ENCODE measurements around the gene EGFR.

The EGFR gene

GRCh38 chr7:55060636-55061022 is 41.8 kb downstream of the EGFR start:
- DNase-seq (ENCODE audit: extremely low read depth in 1 of 2, low read depth in 1 of 2), result no peak

- no peak for DNase-seq (ENCODE audit: extremely low read depth in 1 of 2, low read depth in 1 of 2)
Measured at GRCh38 chr7:55061726-55062499, 43.1 kb downstream of the EGFR start.

- DNase-seq (ENCODE audit: extremely low read depth in 1 of 2, low read depth in 1 of 2), result no peak
Measured at GRCh38 chr7:55063061-55063460, 44.2 kb downstream of the EGFR start.

- no peak for DNase-seq (ENCODE audit: extremely low read depth in 1 of 2, low read depth in 1 of 2)
Measured at GRCh38 chr7:55063633-55064032, 44.8 kb downstream of the EGFR start.

- no peak for DNase-seq (ENCODE audit: extremely low read depth in 1 of 2, low read depth in 1 of 2)
Measured at GRCh38 chr7:55065079-55065478, 46.3 kb downstream of the EGFR start.

GRCh38 chr7:55065511-55066229 is 46.9 kb downstream of the EGFR start:
- DNase-seq (ENCODE audit: extremely low read depth in 1 of 2, low read depth in 1 of 2), result no peak

- DNase-seq (ENCODE audit: extremely low read depth in 1 of 2, low read depth in 1 of 2), result no peak
Measured at GRCh38 chr7:55066524-55066923, 47.7 kb downstream of the EGFR start.

- DNase-seq (ENCODE audit: extremely low read depth in 1 of 2, low read depth in 1 of 2), result no peak
Measured at GRCh38 chr7:55066938-55067337, 48.1 kb downstream of the EGFR start.

- no peak for DNase-seq (ENCODE audit: extremely low read depth in 1 of 2, low read depth in 1 of 2)
Measured at GRCh38 chr7:55067748-55068147, 48.9 kb downstream of the EGFR start.

GRCh38 chr7:55069271-55069792 is 50.5 kb downstream of the EGFR start:
- no peak for DNase-seq (ENCODE audit: extremely low read depth in 1 of 2, low read depth in 1 of 2)

- no peak for DNase-seq (ENCODE audit: extremely low read depth in 1 of 2, low read depth in 1 of 2)
Measured at GRCh38 chr7:55070271-55070743, 51.5 kb downstream of the EGFR start.

- no peak for DNase-seq (ENCODE audit: extremely low read depth in 1 of 2, low read depth in 1 of 2)
Measured at GRCh38 chr7:55070854-55071253, 52.0 kb downstream of the EGFR start.

GRCh38 chr7:55071411-55072175 is 52.8 kb downstream of the EGFR start:
- no peak for DNase-seq (ENCODE audit: extremely low read depth in 1 of 2, low read depth in 1 of 2)

- DNase-seq (ENCODE audit: extremely low read depth in 1 of 2, low read depth in 1 of 2), result no peak
Measured at GRCh38 chr7:55072251-55072650, 53.4 kb downstream of the EGFR start.

GRCh38 chr7:55073051-55073511 is 54.3 kb downstream of the EGFR start:
- no peak for DNase-seq (ENCODE audit: extremely low read depth in 1 of 2, low read depth in 1 of 2)

GRCh38 chr7:55073976-55074528 is 55.2 kb downstream of the EGFR start:
- no peak for DNase-seq (ENCODE audit: extremely low read depth in 1 of 2, low read depth in 1 of 2)

GRCh38 chr7:55075464-55076021 is 56.7 kb downstream of the EGFR start:
- no peak for DNase-seq (ENCODE audit: extremely low read depth in 1 of 2, low read depth in 1 of 2)

- DNase-seq (ENCODE audit: extremely low read depth in 1 of 2, low read depth in 1 of 2), result no peak
Measured at GRCh38 chr7:55077561-55078410, 59.0 kb downstream of the EGFR start.

GRCh38 chr7:55078465-55079372 is 59.9 kb downstream of the EGFR start:
- DNase-seq (ENCODE audit: extremely low read depth in 1 of 2, low read depth in 1 of 2), result no peak

Data from stimulated activated CD8-positive, alpha-beta memory T cell treated with anti-CD3 and anti-CD28 coated beads, Interleukin-7, amount 100 ng/mL, for 48 hours (primary cell).